H1 (cell line): ENCODE results near the gene CCDC81. TPM values are rescaled to one million over a fixed set of nuclear protein-coding genes. Genes with fewer than 3 reads are reported as not detected.

ENCODE experiments used
- polyA plus RNA-seq, 7 experiments: library from polyadenylated mRNA; depleted of rRNA in 3 of 7; stranded (reverse) in 5 of 7; unstranded in 2 of 7; fragments of >200 nt in 5 of 7; fragments of 200-250 nt in 2 of 7; gene quantifications; 1 replicate in 5 of 7; 2 replicates in 1 of 7; 4 replicates in 1 of 7; pipeline versions ENCODE4 v1.2.1 to v1.2.3, GENCODE V29; 2011 to 2013; ENCODE audit warnings: missing spikeins in 2 of 7, mixed read lengths in 2 of 7
- total RNA-seq: library from RNA; stranded (reverse); fragmentation: NEBNext Ultra II Directional; extraction: Animal tissue kit (Norgen Biotek cat#: 25700); gene quantifications from 2 replicates; pipeline ENCODE4 v1.2.1, GENCODE V29; 2021
- TF ChIP-seq, protein P1 (sequence below), 3 experiments: IDR thresholded peaks; 1 replicate in 2 of 3; 2 replicates in 1 of 3; pipeline versions ENCODE4 v1.5.1 to v1.6.1; 2011; ENCODE audit warnings: low read length in 3 of 3, mild to moderate bottlenecking in 3 of 3, inconsistent platforms in 2 of 3, low read depth in 1 of 3, moderate library complexity in 1 of 3; ENCODE audit not compliant: insufficient read depth in 1 of 3; ENCODE audit errors: control extremely low read depth in 1 of 3

CCDC81 gene
- total and polyA plus RNA-seq, 2 of the 8 experiments (the other 6 are each of a cell fraction or from before 2014, with no cell fraction given) = 0.30 to 0.58 TPM

DNA sequence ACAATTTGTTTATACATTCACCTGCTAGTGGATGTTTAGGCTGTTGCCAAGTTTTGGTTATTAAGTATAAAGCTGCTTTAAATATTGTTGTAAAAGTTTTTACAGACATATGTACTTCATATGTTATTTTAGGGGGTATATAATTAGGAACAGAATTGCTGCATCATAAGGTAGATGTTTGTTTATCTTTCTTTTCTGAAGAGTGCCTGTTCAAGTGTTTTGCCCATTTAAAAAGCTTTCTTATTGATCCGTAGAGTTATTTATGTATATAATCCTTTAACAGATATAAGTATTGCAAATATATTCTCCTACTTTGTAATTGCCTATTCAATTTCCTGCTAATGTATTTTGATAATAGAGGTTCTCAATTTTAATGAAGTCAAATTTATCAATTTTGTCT is 11.3 kb upstream of the CCDC81 start (continued):
- TF ChIP-seq, protein P1, sequence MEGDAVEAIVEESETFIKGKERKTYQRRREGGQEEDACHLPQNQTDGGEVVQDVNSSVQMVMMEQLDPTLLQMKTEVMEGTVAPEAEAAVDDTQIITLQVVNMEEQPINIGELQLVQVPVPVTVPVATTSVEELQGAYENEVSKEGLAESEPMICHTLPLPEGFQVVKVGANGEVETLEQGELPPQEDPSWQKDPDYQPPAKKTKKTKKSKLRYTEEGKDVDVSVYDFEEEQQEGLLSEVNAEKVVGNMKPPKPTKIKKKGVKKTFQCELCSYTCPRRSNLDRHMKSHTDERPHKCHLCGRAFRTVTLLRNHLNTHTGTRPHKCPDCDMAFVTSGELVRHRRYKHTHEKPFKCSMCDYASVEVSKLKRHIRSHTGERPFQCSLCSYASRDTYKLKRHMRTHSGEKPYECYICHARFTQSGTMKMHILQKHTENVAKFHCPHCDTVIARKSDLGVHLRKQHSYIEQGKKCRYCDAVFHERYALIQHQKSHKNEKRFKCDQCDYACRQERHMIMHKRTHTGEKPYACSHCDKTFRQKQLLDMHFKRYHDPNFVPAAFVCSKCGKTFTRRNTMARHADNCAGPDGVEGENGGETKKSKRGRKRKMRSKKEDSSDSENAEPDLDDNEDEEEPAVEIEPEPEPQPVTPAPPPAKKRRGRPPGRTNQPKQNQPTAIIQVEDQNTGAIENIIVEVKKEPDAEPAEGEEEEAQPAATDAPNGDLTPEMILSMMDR (IDR thresholded peaks at IDR 0.05; ENCODE audit: control extremely low read depth in 1 of 3, insufficient read depth in 1 of 3, low read depth in 1 of 3, low read length in 3 of 3) = no peak
- TF ChIP-seq, all 59 proteins: peak for 0
